GM21447 (cell line): ENCODE results near the gene KIRREL1.

ENCODE experiments used
- ATAC-seq: cut with Tn5 transposase; IDR thresholded peaks from one replicate; pipeline ENCODE4 v1.9.1; 2021; ENCODE audit not compliant: unreplicated experiment

KIRREL1 gene

DNA sequence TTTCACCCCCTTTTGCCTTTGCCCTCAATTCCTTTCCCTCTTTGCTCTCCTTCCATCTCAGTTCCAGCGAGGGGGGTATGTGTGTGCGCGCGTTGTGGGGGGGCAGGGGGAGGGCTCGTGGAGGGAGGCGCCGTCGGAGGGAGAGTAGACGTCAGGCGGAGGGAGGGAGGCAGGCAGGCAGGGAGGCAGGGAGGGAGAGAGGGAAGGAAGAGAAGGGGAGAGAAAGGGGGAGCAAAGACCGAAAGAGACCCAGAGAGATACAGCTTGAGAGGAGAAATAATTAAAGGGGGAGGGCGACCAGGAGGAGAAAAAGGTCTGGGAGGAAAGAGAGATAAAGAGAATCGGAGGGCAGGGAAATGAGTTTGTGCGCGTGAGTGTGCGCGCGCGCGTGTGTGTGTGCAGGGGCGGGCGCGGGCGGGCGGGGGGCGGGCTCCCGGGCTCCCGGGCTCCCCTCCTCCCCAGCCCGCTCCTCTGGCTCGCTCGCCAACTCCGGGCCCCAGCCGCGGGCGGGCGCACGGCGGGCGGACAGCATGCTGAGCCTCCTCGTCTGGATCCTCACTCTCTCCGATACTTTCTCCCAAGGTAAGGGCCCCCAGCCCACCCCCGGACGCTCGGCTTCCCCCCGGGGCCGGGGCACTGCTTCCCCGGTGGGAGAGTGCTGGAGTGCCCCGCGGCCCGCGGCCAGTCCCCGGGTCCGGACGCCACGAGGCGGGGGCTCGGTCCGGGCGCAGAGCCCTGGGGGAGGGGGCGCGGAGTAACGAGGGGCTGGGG is at the start of gene KIRREL1:
Gene KIRREL1 (plus strand): TSS at position 499 of the 771 bp plus-strand sequence. CDS start 32 bp downstream, at position 531.
- ATAC-seq = no peak

DNA sequence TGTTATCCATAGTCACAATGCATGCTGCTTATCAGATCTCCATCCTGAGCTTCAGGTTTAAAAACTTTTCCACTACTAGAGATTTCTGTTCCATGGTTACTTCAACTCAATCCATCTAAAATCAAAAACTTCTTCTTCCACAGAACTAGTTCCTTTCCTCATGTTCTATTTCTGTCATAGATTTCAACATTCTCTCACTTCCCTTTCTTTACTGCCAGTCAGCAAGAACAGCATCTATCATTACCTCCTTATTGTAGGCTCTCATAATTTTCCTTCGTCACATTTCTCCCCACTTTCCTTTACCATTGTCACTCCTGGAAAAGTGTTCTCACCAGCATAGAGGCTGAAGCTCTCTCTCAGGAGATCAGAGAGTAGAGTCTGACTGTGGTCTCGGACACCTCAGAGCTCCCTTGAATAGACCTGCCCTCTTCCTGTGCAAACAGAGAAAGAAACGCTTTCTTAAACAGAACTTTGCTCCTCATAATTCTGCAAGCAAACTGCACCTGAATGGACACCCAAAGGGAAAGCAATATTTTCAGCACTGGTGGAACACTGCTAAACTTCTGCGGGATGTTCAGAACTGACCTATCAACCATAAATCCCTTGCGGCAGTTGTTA is 48.7 kb upstream of the KIRREL1 start:
- ATAC-seq = no peak

GRCh38 chr1:157948312-157949073 is 45.0 kb upstream of the KIRREL1 start:
- no peak for ATAC-seq

- no peak for ATAC-seq
These were observed 44.4 kb upstream of the KIRREL1 start for GRCh38 chr1:157949074-157949354.

DNA sequence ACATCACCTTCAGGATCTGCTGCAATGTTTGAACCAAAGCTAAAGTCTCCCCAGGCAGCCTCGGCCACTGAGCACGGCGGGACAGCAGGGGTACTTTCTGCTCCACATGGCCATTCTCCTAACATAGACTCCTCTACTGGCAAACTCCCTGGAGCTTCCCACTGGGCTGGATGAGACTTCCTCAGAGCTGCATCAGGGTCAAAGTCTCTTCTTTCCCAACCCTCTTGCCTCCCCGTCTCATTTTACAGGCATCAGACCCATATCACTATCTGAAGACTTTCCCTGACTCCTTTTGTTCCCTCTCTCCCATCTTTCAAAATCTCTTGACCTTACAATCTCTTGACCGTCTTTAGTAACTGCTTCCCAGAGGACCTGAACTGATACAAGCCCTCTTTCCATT is 42.2 kb upstream of the KIRREL1 start:
- ATAC-seq = no peak

DNA sequence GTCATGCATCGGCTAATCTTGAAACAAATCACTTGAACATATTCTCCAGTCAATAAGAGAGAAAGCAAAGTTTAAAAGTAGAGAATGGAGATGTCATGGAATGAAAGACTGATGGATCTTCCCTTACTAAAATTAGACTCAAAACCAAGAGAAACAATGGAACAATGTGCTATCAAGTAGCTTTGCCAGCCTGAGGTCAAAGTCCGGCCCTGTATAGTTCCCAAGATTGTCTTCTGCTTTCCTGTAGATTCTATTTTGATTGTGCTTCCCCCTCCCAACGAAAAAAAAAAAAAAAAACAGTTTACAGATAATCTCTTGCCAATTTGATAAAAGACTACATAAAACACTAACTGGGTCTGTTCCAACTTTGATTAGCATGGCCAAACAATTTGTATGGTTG is 40.8 kb upstream of the KIRREL1 start:
- no peak for ATAC-seq

- no peak for ATAC-seq
These were observed 38.2 kb upstream of the KIRREL1 start for GRCh38 chr1:157955221-157955620.

- no peak for ATAC-seq
These were observed 37.6 kb upstream of the KIRREL1 start for GRCh38 chr1:157955857-157956256.

GRCh38 chr1:157956732-157957131 is 36.7 kb upstream of the KIRREL1 start:
- ATAC-seq = no peak

GRCh38 chr1:157958263-157958662 is 35.2 kb upstream of the KIRREL1 start:
- no peak for ATAC-seq

DNA sequence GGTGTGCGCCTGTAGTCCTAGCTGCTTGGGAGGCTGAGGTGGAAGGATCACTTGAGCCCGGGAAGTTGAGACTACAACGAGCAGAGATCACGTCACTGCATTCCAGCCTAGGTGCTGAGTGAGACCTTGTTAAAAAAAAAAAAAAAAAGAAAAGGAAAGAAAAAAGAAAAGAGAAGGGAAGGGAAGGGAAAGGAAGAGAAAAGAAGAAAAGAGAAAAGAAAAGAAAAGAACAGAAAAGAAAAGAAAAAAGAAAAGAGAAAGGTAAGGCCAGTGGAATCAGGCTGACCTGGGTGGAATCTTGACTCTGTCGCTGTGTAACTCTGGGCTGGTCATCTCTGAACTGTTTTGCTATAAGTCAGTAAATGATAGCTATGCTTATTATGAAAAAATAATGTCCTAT is 33.7 kb upstream of the KIRREL1 start:
- no peak for ATAC-seq

GRCh38 chr1:157960773-157961172 is 32.7 kb upstream of the KIRREL1 start:
- ATAC-seq = no peak

- no peak for ATAC-seq
These were observed 31.4 kb upstream of the KIRREL1 start for GRCh38 chr1:157961805-157962762.

- no peak for ATAC-seq
These were observed 29.7 kb upstream of the KIRREL1 start for GRCh38 chr1:157963713-157964112.

DNA sequence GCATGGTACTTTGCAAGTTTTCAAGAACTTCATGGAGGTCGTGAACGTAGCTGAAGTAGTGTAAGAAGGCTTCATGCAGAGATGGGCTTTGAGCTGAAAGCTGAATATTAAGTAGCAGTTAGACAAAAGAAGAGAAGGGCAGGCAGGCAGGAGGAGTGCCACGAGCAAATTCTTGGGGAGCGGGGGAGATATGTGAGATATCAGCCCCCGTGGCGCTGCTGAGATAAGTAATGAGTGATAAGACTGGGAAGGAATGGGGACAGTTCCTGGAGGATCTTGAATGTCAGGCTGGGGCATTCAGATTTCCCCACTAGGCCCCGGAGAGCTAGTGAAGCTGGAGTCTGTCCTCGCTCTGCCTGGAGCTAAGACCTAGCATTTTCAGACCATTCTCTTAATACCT is 27.9 kb upstream of the KIRREL1 start:
- ATAC-seq = no peak

- no peak for ATAC-seq
These were observed 27.4 kb upstream of the KIRREL1 start for GRCh38 chr1:157966031-157966537.

DNA sequence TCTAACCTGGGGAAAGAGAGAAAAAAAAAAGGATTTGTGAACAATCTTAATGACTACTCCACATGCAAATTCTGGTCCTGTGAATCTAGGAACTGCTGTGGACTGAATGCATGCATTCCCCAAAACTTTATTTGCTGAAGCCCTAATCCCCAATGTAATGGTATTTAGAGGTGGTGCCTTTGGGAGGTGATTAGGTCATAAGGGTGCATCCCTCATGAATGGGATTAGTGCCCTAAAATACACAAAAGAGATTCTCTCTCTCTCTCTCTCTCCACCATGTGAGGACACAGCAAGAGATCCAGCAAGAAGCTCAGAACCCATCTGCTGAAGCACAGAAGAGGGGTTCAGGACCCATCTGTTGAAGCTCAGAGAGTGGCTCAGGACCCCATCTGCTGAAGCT is 26.2 kb upstream of the KIRREL1 start:
- no peak for ATAC-seq

GRCh38 chr1:157968508-157968907 is 24.9 kb upstream of the KIRREL1 start:
- ATAC-seq = no peak

DNA sequence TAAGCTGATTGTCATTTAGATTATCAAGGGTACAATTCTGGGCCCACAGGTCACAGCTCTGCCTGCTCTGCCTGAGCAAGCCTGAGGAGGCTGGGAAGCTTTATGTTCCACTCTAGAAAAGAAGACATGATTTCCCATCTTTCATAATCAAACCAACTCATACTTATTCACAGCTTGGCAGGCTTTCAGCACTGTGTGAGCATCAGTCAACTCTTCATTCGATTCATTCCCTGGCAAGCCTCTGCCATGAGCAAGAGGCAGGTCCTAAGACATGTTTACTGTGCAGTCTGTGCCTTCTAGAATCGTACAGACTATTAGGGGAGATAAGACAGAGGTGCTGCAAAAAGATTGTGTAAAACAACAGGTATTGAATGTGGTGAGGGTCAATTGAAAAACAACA is 24.5 kb upstream of the KIRREL1 start:
- ATAC-seq = no peak

DNA sequence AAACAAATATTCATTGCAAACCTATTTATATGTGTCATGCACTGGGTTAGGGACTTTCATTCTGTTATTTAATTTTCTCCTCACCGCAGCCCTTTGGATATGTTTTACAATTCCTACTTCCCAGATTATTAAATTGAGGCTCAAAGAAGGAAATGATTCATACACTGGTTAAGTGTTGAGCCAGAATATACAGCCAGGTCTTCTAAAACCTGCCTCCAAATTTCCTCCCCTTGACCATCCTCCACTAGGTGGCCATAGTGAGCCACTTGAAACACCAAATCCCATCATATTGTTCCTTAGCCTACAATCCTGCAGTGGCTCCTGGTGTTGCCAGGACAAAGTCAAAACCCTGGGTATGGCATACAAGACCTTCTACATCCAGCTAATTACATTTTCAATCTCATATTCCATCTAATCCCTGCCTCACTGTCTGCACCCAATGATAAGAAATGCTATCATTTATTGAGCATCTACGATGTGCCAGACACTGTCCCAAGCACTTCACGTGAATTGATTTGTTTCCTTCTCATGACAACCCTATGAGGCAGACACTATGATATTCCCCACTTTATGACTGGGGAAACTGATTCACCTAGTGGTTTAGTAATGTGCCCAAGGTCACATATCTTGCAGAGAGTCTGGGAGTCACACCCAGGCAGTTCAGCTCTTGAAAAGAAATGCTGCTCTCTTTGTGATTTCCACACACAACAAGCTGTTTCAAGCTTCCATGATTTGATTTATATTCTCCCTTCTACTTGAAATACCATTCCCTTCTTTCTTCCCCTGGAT is 23.6 kb upstream of the KIRREL1 start:
- no peak for ATAC-seq
